Raji (cell line): ENCODE measurements around the gene PBX1.

Source experiments
- POLR2A ChIP-seq: IDR thresholded peaks from 2 replicates; pipeline ENCODE4 v1.6.1; 2011; ENCODE audit warnings: low read depth, low read length, control low read depth; ENCODE audit not compliant: insufficient read depth

The PBX1 gene

DNA sequence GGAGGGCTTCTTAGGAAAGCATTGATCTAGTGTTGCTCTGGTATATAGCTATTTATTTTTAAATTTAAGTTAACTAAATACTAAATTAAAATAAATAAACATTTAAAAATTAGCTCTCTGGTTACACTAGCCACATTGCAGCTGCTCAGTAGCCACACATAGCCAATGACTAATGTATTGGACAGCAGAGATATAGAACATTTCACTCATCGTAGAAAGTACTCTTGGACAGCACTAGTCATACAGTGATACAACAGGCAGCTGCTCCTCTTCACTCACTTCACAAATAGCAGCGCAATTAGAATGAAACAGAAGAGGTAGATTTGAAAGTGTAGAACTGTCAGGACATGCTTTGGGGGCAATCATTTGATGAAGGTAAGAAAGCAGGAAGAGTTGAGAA is 245.4 kb downstream of the PBX1 start:
- no peak for TF ChIP-seq POLR2A

DNA sequence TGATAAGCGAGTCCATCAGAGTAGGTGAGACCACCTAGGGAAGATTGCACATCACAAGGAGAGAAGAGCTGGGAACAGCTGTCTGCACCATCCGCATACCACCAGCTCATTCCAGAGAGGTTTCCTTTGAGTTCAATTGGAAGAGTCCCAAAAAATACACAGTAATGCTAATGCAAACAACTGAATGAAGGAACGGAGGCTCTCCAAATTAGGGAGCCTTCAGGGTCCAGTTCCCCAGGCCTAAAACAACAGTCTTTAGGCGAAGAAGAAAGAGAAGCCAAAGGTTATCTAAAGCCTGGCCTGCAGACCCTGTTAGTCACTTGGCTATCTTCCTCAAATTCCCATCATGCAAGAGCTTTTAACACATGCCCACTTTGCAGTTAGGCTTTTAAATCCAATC is 246.4 kb downstream of the PBX1 start:
- TF ChIP-seq POLR2A = no peak

- no peak for TF ChIP-seq POLR2A
Measured at GRCh38 chr1:164806531-164806930, 247.5 kb downstream of the PBX1 start.

- no peak for TF ChIP-seq POLR2A
Measured at GRCh38 chr1:164813776-164814175, 254.8 kb downstream of the PBX1 start.

GRCh38 chr1:164821648-164822047 is 262.7 kb downstream of the PBX1 start:
- no peak for TF ChIP-seq POLR2A

DNA sequence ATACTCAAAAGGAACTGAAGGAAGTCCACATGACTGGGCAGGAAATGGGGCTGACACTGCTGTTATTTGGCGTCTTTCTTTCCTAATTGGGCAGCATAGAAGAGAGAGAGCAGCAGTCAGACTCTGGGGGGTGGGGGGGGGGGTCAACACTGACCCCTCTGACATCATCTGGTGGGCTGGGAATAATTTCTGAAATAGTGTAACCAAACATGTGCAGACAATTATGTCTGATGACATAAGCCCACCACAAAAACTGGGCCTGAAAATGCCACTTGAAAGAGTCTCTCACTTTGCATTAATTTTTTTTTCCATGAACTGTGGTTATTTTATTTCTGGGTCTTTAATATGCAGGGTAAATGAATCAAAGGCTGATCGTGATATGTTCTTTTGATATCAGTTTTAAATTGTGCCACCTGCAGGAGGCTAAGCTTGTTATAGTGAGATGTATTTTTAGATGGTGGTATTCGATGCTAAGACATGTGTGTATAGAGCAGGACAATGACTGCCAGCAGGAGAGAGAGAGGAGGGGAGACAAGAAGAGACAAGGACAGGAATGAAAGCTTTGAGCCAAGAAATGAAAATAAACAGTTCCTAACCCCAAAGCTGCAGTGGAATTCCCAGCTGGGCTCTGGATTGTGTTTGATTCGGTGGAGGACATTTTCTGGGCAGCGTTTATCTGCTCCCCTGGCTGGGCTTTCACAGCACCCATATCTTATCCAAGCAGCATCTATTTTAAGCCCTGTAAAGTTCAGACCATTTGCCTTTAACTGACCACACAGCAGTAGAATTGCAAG is 264.7 kb downstream of the PBX1 start:
- no peak for TF ChIP-seq POLR2A

- TF ChIP-seq POLR2A = no peak
Measured at GRCh38 chr1:164824542-164824941, 265.6 kb downstream of the PBX1 start.

- TF ChIP-seq POLR2A = no peak
Measured at GRCh38 chr1:164830628-164831027, 271.6 kb downstream of the PBX1 start.

- no peak for TF ChIP-seq POLR2A
Measured at GRCh38 chr1:164834641-164835040, 275.7 kb downstream of the PBX1 start.

GRCh38 chr1:164836614-164837018 is 277.6 kb downstream of the PBX1 start:
- TF ChIP-seq POLR2A = no peak

- no peak for TF ChIP-seq POLR2A
Measured at GRCh38 chr1:164838786-164839185, 279.8 kb downstream of the PBX1 start.

- no peak for TF ChIP-seq POLR2A
Measured at GRCh38 chr1:164840936-164841335, 282.0 kb downstream of the PBX1 start.

GRCh38 chr1:164841702-164842465 is 282.9 kb downstream of the PBX1 start:
- TF ChIP-seq POLR2A = no peak

DNA sequence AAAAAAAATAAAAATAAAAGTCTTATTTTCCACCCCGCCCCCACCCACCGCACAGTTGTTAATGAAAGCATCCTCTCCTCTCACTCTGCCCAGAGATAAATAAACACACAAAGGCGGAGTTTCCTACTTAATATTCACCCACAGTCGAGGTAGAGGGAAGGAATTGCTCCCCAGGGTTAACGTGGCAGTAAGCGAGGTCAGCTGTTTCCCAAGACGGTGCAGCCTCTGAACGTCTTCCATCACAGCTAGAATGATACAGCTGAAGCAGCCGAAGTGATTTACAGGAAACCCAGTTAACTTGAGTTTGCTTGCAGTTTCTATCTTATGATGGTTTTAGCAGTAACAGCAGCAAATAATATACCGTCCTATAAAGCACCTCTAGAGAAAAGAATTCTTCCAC is 283.9 kb downstream of the PBX1 start:
- TF ChIP-seq POLR2A = no peak

DNA sequence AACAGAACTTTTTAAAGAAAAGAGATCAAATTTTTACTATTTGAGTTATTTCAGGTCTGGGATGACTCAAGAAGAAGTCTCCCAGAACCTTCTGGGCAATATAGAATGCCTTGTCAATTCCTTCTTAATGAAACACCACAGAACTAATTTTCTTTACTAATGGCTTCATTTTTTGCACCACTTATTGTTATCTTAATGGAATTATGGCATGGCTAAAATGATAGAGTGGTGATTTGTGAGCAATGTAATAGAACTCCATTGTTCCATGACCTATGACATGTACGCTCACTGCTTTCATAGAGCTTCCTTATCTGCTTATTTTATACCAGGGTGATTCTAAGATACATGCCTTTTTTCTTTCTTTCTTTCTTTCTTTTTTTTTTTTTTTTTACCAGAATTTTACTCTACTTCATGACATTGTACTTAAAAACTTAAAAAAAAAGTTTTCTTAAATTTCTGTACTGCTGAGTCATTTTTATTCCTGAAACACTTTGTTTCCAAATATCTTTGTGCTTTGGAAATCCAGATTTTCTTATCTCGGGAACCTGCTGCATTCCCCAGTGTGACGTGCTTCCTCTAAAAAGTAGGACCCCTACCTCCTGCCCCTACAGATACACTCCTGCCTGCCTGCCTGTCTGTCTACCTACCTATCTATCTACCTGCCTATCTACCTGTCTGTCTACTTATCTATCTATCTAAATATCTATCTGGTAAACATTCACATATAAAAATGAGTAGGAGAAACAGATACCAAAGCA is 284.9 kb downstream of the PBX1 start:
- TF ChIP-seq POLR2A = no peak
